ENCODE data around the gene THRSP. TPM values are rescaled to one million over a fixed set of nuclear protein-coding genes. Genes with fewer than 3 reads are reported as not detected.

The THRSP gene
- total and polyA plus RNA-seq, 2 donors (not counting 1 experiment from before 2014, with no cell fraction given): not detected

GRCh38 chr11:78037056-78037455, 26.6 kb upstream of the THRSP start:
- no peak overlapping the region for H3K9ac ChIP-seq (ENCODE audit: low read length)
- CTCF ChIA-PET: interaction anchor here (1.3 kb wide), 1 partner anchor 9 kb away, joined by 4 read pairs; no protein-coding TSS in a partner anchor
- no peaks in the 10 kb centered on the region for H3K36me3 ChIP-seq (replicated peaks in 1 of 2; ENCODE audit: control extremely low read depth in 1 of 2, control insufficient read depth in 1 of 2, extremely low read depth in 1 of 2, insufficient read depth in 2 of 2, low read length in 1 of 2)
- no peak overlapping the region for H2AFZ ChIP-seq (ENCODE audit: insufficient read depth, low read depth, low read length, poor library complexity, severe bottlenecking)
- DNase-seq (no peak), ATAC-seq (ENCODE audit: low read depth) (no peak)
- H3K27me3 ChIP-seq (replicated peaks in 1 of 4; ENCODE audit: control extremely low read depth in 1 of 4, control insufficient read depth in 3 of 4, insufficient read depth in 4 of 4, low read length in 3 of 4): no peaks in the 10 kb centered on the region
- peaks cover 5 to 6% of the 10 kb centered on the region in 2 donors for H3K4me1 ChIP-seq (ENCODE audit: control insufficient read depth in 2 of 2, insufficient read depth in 2 of 2, low read length in 2 of 2)
- peaks cover 10% of the 10 kb centered on the region for H3K4me1 Mint-ChIP-seq
- H3K4me3 Mint-ChIP-seq: no peak overlapping the region
- H4K20me1 ChIP-seq (ENCODE audit: control insufficient read depth, insufficient read depth, low read length, poor library complexity, severe bottlenecking): no peaks in the 10 kb centered on the region
- no peaks in the 10 kb centered on the region for H3K79me2 ChIP-seq (ENCODE audit: control insufficient read depth, insufficient read depth, low read length)
- intact Hi-C loops (cut with micrococcal nuclease): no loop called here
- H3K9me3 ChIP-seq (ENCODE audit: control extremely low read depth in 1 of 3, control insufficient read depth in 2 of 3, insufficient read depth in 1 of 3, low read length in 2 of 3): no peaks in the 10 kb centered on the region
- no peak overlapping the region for H3K4me2 ChIP-seq (replicated peaks; ENCODE audit: low read depth, low read length, poor library complexity, severe bottlenecking)
- no peak overlapping the region for H3K4me3 ChIP-seq (ENCODE audit: control extremely low read depth in 1 of 5, extremely low read depth in 1 of 5, insufficient read depth in 1 of 5, low read depth in 2 of 5, low read length in 4 of 5)
- TF ChIP-seq CTCF (IDR thresholded peaks at IDR 0.05): no peak
- no peak for TF ChIP-seq EZH2 (IDR thresholded peaks at IDR 0.05; ENCODE audit: borderline replicate concordance, insufficient read depth, low read depth, low read length, poor library complexity, severe bottlenecking)
- WGBS (ENCODE audit: insufficient coverage): 93% methylated on average over 3 of the region's 3 CpGs
- H3K9me3 Mint-ChIP-seq (ENCODE audit: insufficient read depth): no peaks in the 10 kb centered on the region
- no peak overlapping the region for H3K27ac Mint-ChIP-seq
- no peak overlapping the region for H3K27ac ChIP-seq (ENCODE audit: low read length in 2 of 2)
- POLR2A ChIA-PET: no interaction called here
- no peaks in the 10 kb centered on the region for H3K27me3 Mint-ChIP-seq

- no peak overlapping the region for H3K9ac ChIP-seq (ENCODE audit: low read length)
- Mint-ChIP-seq H3K27me3 (no peaks in the 10 kb centered on the region), H3K4me3 (no peak overlapping the region), H3K9me3 (ENCODE audit: insufficient read depth) (no peaks in the 10 kb centered on the region), H3K27ac (no peak overlapping the region), H3K4me1 (peaks cover 10% of the 10 kb centered on the region)
- H3K27me3 ChIP-seq (replicated peaks in 1 of 4; ENCODE audit: control extremely low read depth in 1 of 4, control insufficient read depth in 3 of 4, insufficient read depth in 4 of 4, low read length in 3 of 4): no peaks in the 10 kb centered on the region
- H3K27ac ChIP-seq (ENCODE audit: low read length in 2 of 2): no peak overlapping the region
- WGBS (ENCODE audit: insufficient coverage): 93% methylated on average over 7 of the region's 9 CpGs
- CTCF ChIA-PET: interaction anchor here (1.3 kb wide), 1 partner anchor 8 kb away, joined by 4 read pairs; no protein-coding TSS in a partner anchor
- H3K4me2 ChIP-seq (replicated peaks; ENCODE audit: low read depth, low read length, poor library complexity, severe bottlenecking): no peak overlapping the region
- ATAC-seq (ENCODE audit: low read depth): no peak
- POLR2A ChIA-PET: no interaction called here
- H3K79me2 ChIP-seq (ENCODE audit: control insufficient read depth, insufficient read depth, low read length): no peaks in the 10 kb centered on the region
- TF ChIP-seq CTCF (IDR thresholded peaks at IDR 0.05): no peak
- TF ChIP-seq EZH2 (IDR thresholded peaks at IDR 0.05; ENCODE audit: borderline replicate concordance, insufficient read depth, low read depth, low read length, poor library complexity, severe bottlenecking): no peak
- H4K20me1 ChIP-seq (ENCODE audit: control insufficient read depth, insufficient read depth, low read length, poor library complexity, severe bottlenecking): no peaks in the 10 kb centered on the region
- no peak for DNase-seq
- H3K4me3 ChIP-seq (ENCODE audit: control extremely low read depth in 1 of 5, extremely low read depth in 1 of 5, insufficient read depth in 1 of 5, low read depth in 2 of 5, low read length in 4 of 5): no peak overlapping the region
- no peaks in the 10 kb centered on the region for H3K9me3 ChIP-seq (ENCODE audit: control extremely low read depth in 1 of 3, control insufficient read depth in 2 of 3, insufficient read depth in 1 of 3, low read length in 2 of 3)
- no peaks in the 10 kb centered on the region for H3K36me3 ChIP-seq (replicated peaks in 1 of 2; ENCODE audit: control extremely low read depth in 1 of 2, control insufficient read depth in 1 of 2, extremely low read depth in 1 of 2, insufficient read depth in 2 of 2, low read length in 1 of 2)
- H2AFZ ChIP-seq (ENCODE audit: insufficient read depth, low read depth, low read length, poor library complexity, severe bottlenecking): no peak overlapping the region
- peaks cover 5 to 6% of the 10 kb centered on the region in 2 donors for H3K4me1 ChIP-seq (ENCODE audit: control insufficient read depth in 2 of 2, insufficient read depth in 2 of 2, low read length in 2 of 2)
- intact Hi-C loops (cut with micrococcal nuclease): no loop called here
Measured at GRCh38 chr11:78037825-78038620, 25.6 kb upstream of the THRSP start.
